ENCODE results near the gene RPS6KL1.

RPS6KL1 gene

GRCh38 chr14:74911221-74911620 is 11.8 kb downstream of the RPS6KL1 start:
- H3K36me3 ChIP-seq (replicated peaks), result no peaks in the 10 kb centered on the region
- H3K27ac ChIP-seq, result no peak overlapping the region
- TF ChIP-seq CTCF (IDR thresholded peaks at IDR 0.05; ENCODE audit: low read depth, low read length, missing control alignments), result no peak
- DNase-seq, result no peak
- in situ Hi-C loops (cut with HindIII; ENCODE audit: low pct_ligation_motif_present, low sequenced_read_pairs), result no loop called here
- H3K27me3 ChIP-seq (replicated peaks), result no peaks in the 10 kb centered on the region
- H3K4me3 ChIP-seq (ENCODE audit: low read depth, low read length), result no peak overlapping the region

DNA sequence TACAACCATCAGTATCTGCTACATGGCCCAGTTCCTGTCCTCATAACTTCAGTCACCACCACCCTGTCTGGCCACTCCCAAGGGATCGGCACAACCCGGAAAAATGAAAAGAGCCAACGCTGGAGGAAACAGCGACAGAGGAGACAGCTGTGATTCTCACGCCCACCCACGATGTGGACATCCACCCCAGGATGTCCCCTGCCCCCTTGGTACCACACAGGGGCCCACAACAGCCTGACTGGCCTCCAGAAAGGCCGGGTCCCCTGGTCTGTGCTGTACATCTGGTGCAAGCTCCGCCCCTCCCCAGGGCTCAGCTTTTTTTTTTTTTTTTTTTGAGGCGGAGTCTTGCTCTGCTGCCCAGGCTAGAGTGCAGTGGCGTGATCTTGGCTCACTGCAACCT is 12.5 kb downstream of the RPS6KL1 start:
- no peaks in the 10 kb centered on the region for H3K36me3 ChIP-seq (replicated peaks)
- no peaks in the 10 kb centered on the region for H3K27me3 ChIP-seq (replicated peaks)
- H3K27ac ChIP-seq, result no peak overlapping the region
- in situ Hi-C loops (cut with HindIII; ENCODE audit: low pct_ligation_motif_present, low sequenced_read_pairs), result no loop called here
- TF ChIP-seq CTCF (IDR thresholded peaks at IDR 0.05; ENCODE audit: low read depth, low read length, missing control alignments), result no peak
- H3K4me3 ChIP-seq (ENCODE audit: low read depth, low read length), result no peak overlapping the region
- no peak for DNase-seq

DNA sequence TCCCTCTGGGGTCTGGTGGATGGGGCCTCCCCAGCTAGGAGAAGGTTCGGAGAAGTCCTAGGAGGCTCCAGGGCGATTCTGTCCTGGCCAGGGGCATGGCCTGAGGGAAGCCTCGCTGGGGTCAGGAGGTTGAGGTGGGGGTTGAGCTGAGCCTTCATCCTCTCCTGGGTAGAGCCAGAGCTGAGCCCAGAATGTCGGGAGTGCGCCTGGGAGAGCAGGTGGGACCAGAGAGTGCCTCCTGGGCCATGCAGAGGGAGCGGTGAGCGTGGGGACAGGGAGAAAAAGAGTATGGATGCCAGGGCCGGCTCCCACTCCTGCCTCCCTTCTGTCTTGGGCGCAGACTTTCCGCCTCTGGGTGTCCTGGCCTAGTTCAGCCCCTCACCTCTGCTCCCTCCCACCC is 13.1 kb downstream of the RPS6KL1 start:
- H3K27ac ChIP-seq, result no peak overlapping the region
- peaks cover 2% of the 10 kb centered on the region for H3K36me3 ChIP-seq (replicated peaks)
- in situ Hi-C loops (cut with HindIII; ENCODE audit: low pct_ligation_motif_present, low sequenced_read_pairs), result no loop called here
- TF ChIP-seq CTCF (IDR thresholded peaks at IDR 0.05; ENCODE audit: low read depth, low read length, missing control alignments), result no peak
- H3K27me3 ChIP-seq (replicated peaks), result no peaks in the 10 kb centered on the region
- no peak for DNase-seq
- no peak overlapping the region for H3K4me3 ChIP-seq (ENCODE audit: low read depth, low read length)

DNA sequence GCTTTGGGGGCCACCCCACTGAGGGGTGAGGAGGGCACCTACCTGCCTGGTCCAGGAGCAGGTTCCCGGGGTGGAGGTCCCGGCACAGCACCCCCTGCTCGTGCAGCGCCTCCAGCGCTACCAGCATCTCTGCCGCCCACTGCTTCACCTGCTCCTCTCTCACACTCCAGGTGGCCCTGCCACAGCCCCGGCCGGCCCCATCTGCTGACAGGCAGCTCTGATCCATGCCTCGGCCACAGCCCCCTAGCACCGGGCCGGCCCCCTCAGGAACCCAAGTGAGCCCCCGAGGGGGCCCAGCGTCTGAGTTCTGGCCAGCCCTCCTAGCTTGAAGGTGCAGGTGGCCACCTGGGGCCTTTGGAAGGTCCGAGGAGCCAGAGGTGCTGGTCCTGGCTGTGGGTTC is 13.6 kb downstream of the RPS6KL1 start:
- H3K36me3 ChIP-seq (replicated peaks), result peaks cover 4% of the 10 kb centered on the region
- in situ Hi-C loops (cut with HindIII; ENCODE audit: low pct_ligation_motif_present, low sequenced_read_pairs), result no loop called here
- TF ChIP-seq CTCF (IDR thresholded peaks at IDR 0.05; ENCODE audit: low read depth, low read length, missing control alignments), result no peak
- H3K27ac ChIP-seq, result no peak overlapping the region
- no peak for DNase-seq
- no peaks in the 10 kb centered on the region for H3K27me3 ChIP-seq (replicated peaks)
- H3K4me3 ChIP-seq (ENCODE audit: low read depth, low read length), result no peak overlapping the region

GRCh38 chr14:74908861-74909341 is 14.2 kb downstream of the RPS6KL1 start:
- Histone ChIP-seq H3K4me3 (ENCODE audit: low read depth, low read length) (no peak overlapping the region), H3K27ac (no peak overlapping the region), H3K27me3 (replicated peaks) (no peaks in the 10 kb centered on the region), H3K36me3 (replicated peaks) (peaks cover 7% of the 10 kb centered on the region)
- TF ChIP-seq CTCF (IDR thresholded peaks at IDR 0.05; ENCODE audit: low read depth, low read length, missing control alignments), result no peak
- DNase-seq, result no peak
- in situ Hi-C loops (cut with HindIII; ENCODE audit: low pct_ligation_motif_present, low sequenced_read_pairs), result no loop called here

DNA sequence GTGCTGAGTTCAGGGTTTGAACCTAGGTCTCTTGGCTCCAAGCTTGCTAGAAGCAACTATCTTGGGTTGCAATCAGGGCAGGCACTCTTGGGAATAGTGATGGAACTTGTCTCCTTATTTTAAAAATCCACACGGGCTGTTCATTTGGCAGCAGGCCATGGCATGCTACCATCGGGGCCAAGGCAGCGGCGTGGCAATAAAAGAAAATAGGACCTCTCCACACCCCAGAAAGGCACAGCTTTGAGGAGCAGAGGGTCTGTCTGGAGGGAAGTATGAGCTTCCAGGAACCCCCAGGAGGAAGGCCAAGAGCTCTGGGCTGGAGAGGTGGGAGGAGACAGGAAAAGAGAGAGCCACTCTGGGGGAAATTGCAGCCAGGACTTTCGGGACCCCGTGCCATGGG is 15.3 kb downstream of the RPS6KL1 start:
- H3K36me3 ChIP-seq (replicated peaks), result peaks cover 16% of the 10 kb centered on the region
- no peak for TF ChIP-seq CTCF (IDR thresholded peaks at IDR 0.05; ENCODE audit: low read depth, low read length, missing control alignments)
- no peak overlapping the region for H3K4me3 ChIP-seq (ENCODE audit: low read depth, low read length)
- no peaks in the 10 kb centered on the region for H3K27me3 ChIP-seq (replicated peaks)
- in situ Hi-C loops (cut with HindIII; ENCODE audit: low pct_ligation_motif_present, low sequenced_read_pairs), result no loop called here
- no peak for DNase-seq
- H3K27ac ChIP-seq, result no peak overlapping the region
